Kidney epithelial cell (primary cell): Measurements from ENCODE around the gene QKI. TPM values are rescaled to one million over a fixed set of nuclear protein-coding genes. Genes with fewer than 3 reads are reported as not detected.

Source experiments
- DNase-seq: peaks from one replicate; pipeline ENCODE4 v3.0.0-alpha.2; 2010; ENCODE audit warnings: low read depth
- H3K27me3 ChIP-seq: 2 replicates; pipeline ENCODE4 v1.6.0; 2011; ENCODE audit warnings: low read length; ENCODE audit not compliant: control insufficient read depth, insufficient read depth
- H3K36me3 ChIP-seq: 2 replicates; pipeline ENCODE4 v1.5.1; 2011; ENCODE audit warnings: low read length; ENCODE audit not compliant: control insufficient read depth, insufficient read depth
- H3K4me3 ChIP-seq: 2 replicates; pipeline ENCODE4 v1.5.1; 2011; ENCODE audit warnings: low read depth, mild to moderate bottlenecking, control low read depth, low read length
- CTCF ChIP-seq: IDR thresholded peaks from 2 replicates; pipeline ENCODE4 v1.5.1; 2011; ENCODE audit warnings: mild to moderate bottlenecking, moderate library complexity, low read length, control low read depth, inconsistent platforms; ENCODE audit not compliant: insufficient read depth, poor library complexity, severe bottlenecking
- total RNA-seq: library from RNA; depleted of rRNA; stranded (reverse); fragments of >200 nt; gene quantifications from 2 replicates; pipeline ENCODE4 v1.2.3, GENCODE V29; 2015

The QKI gene
- total RNA-seq, 1 donor from 2014 or later = 173 TPM

GRCh38 chr6:163580311-163581030 is 166.0 kb downstream of the QKI start:
- H3K36me3 ChIP-seq = no peaks in the 10 kb centered on the region
- DNase-seq = no peak
- no peak for TF ChIP-seq CTCF
- no peaks in the 10 kb centered on the region for H3K27me3 ChIP-seq
- H3K4me3 ChIP-seq = no peak overlapping the region

DNA sequence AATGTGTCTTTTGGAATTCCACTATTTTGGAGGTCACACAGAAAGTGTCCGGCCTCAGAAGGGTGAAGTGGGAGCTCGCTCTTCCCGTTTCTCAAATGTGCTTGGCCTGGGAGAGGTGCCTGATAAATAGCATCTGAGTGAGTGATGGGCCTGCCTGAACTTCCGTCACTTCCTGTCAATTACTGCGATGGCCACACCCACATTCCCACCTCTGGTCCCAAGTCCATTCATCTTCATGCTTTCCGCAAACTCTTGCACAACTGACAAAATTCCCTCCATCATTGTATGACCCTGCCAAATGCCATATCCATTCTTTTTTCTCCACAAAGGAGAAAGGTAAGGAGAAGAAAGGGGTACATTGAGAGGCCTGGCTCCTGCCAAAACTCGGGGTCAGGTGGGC is 169.0 kb downstream of the QKI start:
- no peak for DNase-seq
- Histone ChIP-seq H3K27me3 (no peaks in the 10 kb centered on the region), H3K4me3 (no peak overlapping the region), H3K36me3 (no peaks in the 10 kb centered on the region)
- TF ChIP-seq CTCF = no peak

DNA sequence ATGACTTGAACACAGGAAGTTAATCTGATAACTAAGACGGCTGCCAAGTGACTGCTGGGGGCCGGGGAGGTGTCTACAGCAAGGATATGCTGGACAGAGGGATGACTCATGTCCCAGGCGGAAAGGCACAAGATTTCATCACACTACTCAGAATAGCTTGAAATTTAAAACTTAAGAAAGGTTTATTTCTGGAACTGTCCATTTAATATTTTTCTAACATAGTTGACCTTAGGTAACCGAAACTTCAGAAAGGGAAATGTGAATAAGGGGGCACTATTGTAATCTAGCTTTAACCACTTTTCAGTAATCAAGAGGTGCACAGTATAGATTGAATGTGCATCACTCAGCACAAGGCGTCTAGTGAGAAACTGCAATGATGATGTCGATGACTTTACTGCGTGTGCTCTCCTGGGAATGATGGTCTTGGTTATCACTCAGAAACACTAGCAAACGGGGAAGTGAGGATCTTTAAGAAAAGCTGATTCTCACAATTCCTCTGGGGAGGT is 171.5 kb downstream of the QKI start:
- no peak for TF ChIP-seq CTCF
- Histone ChIP-seq H3K36me3 (no peaks in the 10 kb centered on the region), H3K27me3 (no peaks in the 10 kb centered on the region), H3K4me3 (no peak overlapping the region)
- DNase-seq = peak; percentile 50

- DNase-seq = no peak
- no peak overlapping the region for H3K4me3 ChIP-seq
- no peaks in the 10 kb centered on the region for H3K27me3 ChIP-seq
- no peaks in the 10 kb centered on the region for H3K36me3 ChIP-seq
- no peak for TF ChIP-seq CTCF
Observed at GRCh38 chr6:163586888-163587287, 172.4 kb downstream of the QKI start.

DNA sequence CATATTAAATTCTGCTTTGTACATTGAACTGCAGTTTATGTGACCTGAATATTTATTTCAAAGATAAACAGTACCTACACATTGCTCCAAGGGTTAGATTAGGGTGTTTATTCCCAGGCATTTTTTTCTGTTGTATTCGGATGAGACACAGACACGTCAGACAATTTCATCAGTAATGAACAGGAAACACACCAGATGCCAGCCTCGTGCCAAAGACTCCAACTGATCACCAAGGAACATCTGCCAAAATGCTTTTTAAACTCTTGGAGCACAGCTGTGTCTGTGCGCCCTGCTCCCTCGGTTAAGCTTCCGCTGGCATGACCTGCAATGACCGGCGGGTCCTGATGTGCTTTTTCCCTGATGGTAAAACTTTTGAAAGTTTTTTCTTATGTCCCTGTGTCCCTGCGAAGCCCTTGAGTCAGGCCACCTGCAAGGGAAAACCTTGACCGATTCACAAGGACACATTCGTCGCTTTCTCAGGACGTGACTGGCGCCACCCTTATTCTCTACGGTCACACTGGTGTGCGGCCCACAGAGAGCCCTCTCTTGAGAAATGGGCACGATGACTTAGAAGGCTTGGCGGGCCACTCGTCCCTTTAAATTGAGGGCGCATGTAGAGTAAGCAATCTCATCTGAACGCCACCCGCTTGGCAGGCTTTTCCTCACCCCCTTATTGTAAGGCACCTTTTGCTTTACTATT is 173.9 kb downstream of the QKI start:
- TF ChIP-seq CTCF = no peak
- H3K36me3 ChIP-seq = no peaks in the 10 kb centered on the region
- DNase-seq = no peak
- H3K4me3 ChIP-seq = no peak overlapping the region
- H3K27me3 ChIP-seq = no peaks in the 10 kb centered on the region
